ENCODE data around the gene IGDCC3. TPM values are rescaled to one million over a fixed set of nuclear protein-coding genes. Genes with fewer than 3 reads are reported as not detected.

IGDCC3 gene
- total RNA-seq, 2 donors from 2014 or later = not detected

- no peak for ATAC-seq (replicated peaks)
- H3K27ac Mint-ChIP-seq = peak overlapping the region; percentile 80
- no peaks in the 10 kb centered on the region for H3K36me3 Mint-ChIP-seq (ENCODE audit: low read depth)
- H3K9me3 Mint-ChIP-seq = no peaks in the 10 kb centered on the region
- H3K4me3 Mint-ChIP-seq = peak overlapping the region; percentile 81
- peaks cover 18% of the 10 kb centered on the region for H3K27me3 Mint-ChIP-seq
- H3K4me1 Mint-ChIP-seq = peaks cover 9% of the 10 kb centered on the region
These were observed 8.1 kb upstream of the IGDCC3 start for GRCh38 chr15:65385870-65386258.

GRCh38 chr15:65384895-65385869, 7.4 kb upstream of the IGDCC3 start:
- Mint-ChIP-seq H3K27me3 (peaks cover 19% of the 10 kb centered on the region), H3K4me3 (peak overlapping the region; percentile 81), H3K9me3 (no peaks in the 10 kb centered on the region), H3K4me1 (peaks cover 9% of the 10 kb centered on the region), H3K36me3 (ENCODE audit: low read depth) (no peaks in the 10 kb centered on the region), H3K27ac (peak overlapping the region; percentile 80)
- peak; percentile 88 for ATAC-seq (replicated peaks)

- peaks cover 20% of the 10 kb centered on the region for H3K27me3 Mint-ChIP-seq
- H3K27ac Mint-ChIP-seq = peak overlapping the region; percentile 80
- H3K4me3 Mint-ChIP-seq = peak overlapping the region; percentile 81
- H3K36me3 Mint-ChIP-seq (ENCODE audit: low read depth) = no peaks in the 10 kb centered on the region
- H3K9me3 Mint-ChIP-seq = no peaks in the 10 kb centered on the region
- peak; percentile 9 for ATAC-seq (replicated peaks)
- H3K4me1 Mint-ChIP-seq = peaks cover 9% of the 10 kb centered on the region
These were observed 6.7 kb upstream of the IGDCC3 start for GRCh38 chr15:65384505-65384894.

GRCh38 chr15:65383991-65384390, 6.2 kb upstream of the IGDCC3 start:
- Mint-ChIP-seq H3K4me3 (peak overlapping the region; percentile 81), H3K36me3 (ENCODE audit: low read depth) (no peaks in the 10 kb centered on the region), H3K27me3 (peaks cover 17% of the 10 kb centered on the region), H3K9me3 (no peaks in the 10 kb centered on the region), H3K4me1 (peaks cover 9% of the 10 kb centered on the region), H3K27ac (no peak overlapping the region)
- ATAC-seq (replicated peaks) = no peak

GRCh38 chr15:65383456-65383855, 5.7 kb upstream of the IGDCC3 start:
- Mint-ChIP-seq H3K9me3 (no peaks in the 10 kb centered on the region), H3K4me1 (peaks cover 12% of the 10 kb centered on the region), H3K4me3 (peak overlapping the region; percentile 81), H3K27me3 (peaks cover 20% of the 10 kb centered on the region), H3K27ac (no peak overlapping the region), H3K36me3 (ENCODE audit: low read depth) (peaks cover 3% of the 10 kb centered on the region)
- ATAC-seq (replicated peaks) = no peak

GRCh38 chr15:65382921-65383320, 5.1 kb upstream of the IGDCC3 start:
- no peak for ATAC-seq (replicated peaks)
- peaks cover 5% of the 10 kb centered on the region for H3K36me3 Mint-ChIP-seq (ENCODE audit: low read depth)
- H3K9me3 Mint-ChIP-seq = no peaks in the 10 kb centered on the region
- peaks cover 14% of the 10 kb centered on the region for H3K4me1 Mint-ChIP-seq
- no peak overlapping the region for H3K4me3 Mint-ChIP-seq
- no peak overlapping the region for H3K27ac Mint-ChIP-seq
- H3K27me3 Mint-ChIP-seq = peaks cover 22% of the 10 kb centered on the region

- Mint-ChIP-seq H3K4me3 (no peak overlapping the region), H3K27me3 (peaks cover 23% of the 10 kb centered on the region), H3K27ac (no peak overlapping the region), H3K36me3 (ENCODE audit: low read depth) (peaks cover 5% of the 10 kb centered on the region), H3K4me1 (peaks cover 14% of the 10 kb centered on the region), H3K9me3 (no peaks in the 10 kb centered on the region)
- ATAC-seq (replicated peaks) = no peak
These were observed 4.3 kb upstream of the IGDCC3 start for GRCh38 chr15:65382146-65382491.

GRCh38 chr15:65381445-65382145, 3.8 kb upstream of the IGDCC3 start:
- H3K36me3 Mint-ChIP-seq (ENCODE audit: low read depth) = peaks cover 5% of the 10 kb centered on the region
- no peak overlapping the region for H3K4me3 Mint-ChIP-seq
- ATAC-seq (replicated peaks) = no peak
- H3K9me3 Mint-ChIP-seq = no peaks in the 10 kb centered on the region
- no peak overlapping the region for H3K27ac Mint-ChIP-seq
- H3K27me3 Mint-ChIP-seq = peaks cover 28% of the 10 kb centered on the region
- H3K4me1 Mint-ChIP-seq = peaks cover 19% of the 10 kb centered on the region

GRCh38 chr15:65379986-65380385, 2.2 kb upstream of the IGDCC3 start:
- no peaks in the 10 kb centered on the region for H3K9me3 Mint-ChIP-seq
- no peak overlapping the region for H3K27ac Mint-ChIP-seq
- no peak for ATAC-seq (replicated peaks)
- peaks cover 20% of the 10 kb centered on the region for H3K4me1 Mint-ChIP-seq
- H3K27me3 Mint-ChIP-seq = peaks cover 44% of the 10 kb centered on the region
- H3K4me3 Mint-ChIP-seq = no peak overlapping the region
- H3K36me3 Mint-ChIP-seq (ENCODE audit: low read depth) = peaks cover 5% of the 10 kb centered on the region

GRCh38 chr15:65377105-65377975, 462 bp downstream of the IGDCC3 start:
- H3K27ac Mint-ChIP-seq = no peak overlapping the region
- no peaks in the 10 kb centered on the region for H3K9me3 Mint-ChIP-seq
- ATAC-seq (replicated peaks) = peak; percentile 39
- peak overlapping the region; percentile 61 for H3K4me3 Mint-ChIP-seq
- H3K27me3 Mint-ChIP-seq = peaks cover 53% of the 10 kb centered on the region
- H3K4me1 Mint-ChIP-seq = peaks cover 11% of the 10 kb centered on the region
- H3K36me3 Mint-ChIP-seq (ENCODE audit: low read depth) = peaks cover 5% of the 10 kb centered on the region

GRCh38 chr15:65376767-65377104, 1.1 kb downstream of the IGDCC3 start:
- peak; percentile 18 for ATAC-seq (replicated peaks)
- H3K36me3 Mint-ChIP-seq (ENCODE audit: low read depth) = peaks cover 5% of the 10 kb centered on the region
- peaks cover 11% of the 10 kb centered on the region for H3K4me1 Mint-ChIP-seq
- no peak overlapping the region for H3K27ac Mint-ChIP-seq
- peak overlapping the region; percentile 61 for H3K4me3 Mint-ChIP-seq
- H3K27me3 Mint-ChIP-seq = peaks cover 53% of the 10 kb centered on the region
- H3K9me3 Mint-ChIP-seq = no peaks in the 10 kb centered on the region

- no peak for ATAC-seq (replicated peaks)
- H3K9me3 Mint-ChIP-seq = no peaks in the 10 kb centered on the region
- peak overlapping the region; percentile 61 for H3K4me3 Mint-ChIP-seq
These were observed 1.8 kb downstream of the IGDCC3 start for GRCh38 chr15:65375871-65376607.

GRCh38 chr15:65374821-65375401, 2.9 kb downstream of the IGDCC3 start:
- Mint-ChIP-seq H3K4me3 (no peak overlapping the region), H3K27me3 (peaks cover 48% of the 10 kb centered on the region), H3K4me1 (peaks cover 11% of the 10 kb centered on the region), H3K36me3 (ENCODE audit: low read depth) (peaks cover 5% of the 10 kb centered on the region), H3K9me3 (no peaks in the 10 kb centered on the region), H3K27ac (no peak overlapping the region)
- no peak for ATAC-seq (replicated peaks)

More at GRCh38 chr15:65375871-65376607, 1.8 kb downstream of the IGDCC3 start:
- Mint-ChIP-seq H3K27ac (no peak overlapping the region), H3K27me3 (peaks cover 53% of the 10 kb centered on the region), H3K4me1 (peaks cover 11% of the 10 kb centered on the region), H3K36me3 (ENCODE audit: low read depth) (peaks cover 5% of the 10 kb centered on the region)

Measured in activated T-helper 17 cell treated with anti-CD3 and anti-CD28 coated beads, Interleukin-2, amount 50 U/mL, for 72 hours (primary cell).